ENCODE data around the gene INSC. TPM values are rescaled to one million over a fixed set of nuclear protein-coding genes. Genes with fewer than 3 reads are reported as not detected.

The INSC gene
- total RNA-seq, 1 experiment from 2014 or later: 0.17 TPM

- POLR2A ChIA-PET: no interaction called here
- DNase-seq (ENCODE audit: low read depth, low spot score) (peak; percentile 75), ATAC-seq (peak; percentile 88)
- Histone ChIP-seq H3K27ac (ENCODE audit: low read depth, low read length) (peak overlapping the region; percentile 36), H3K9me3 (ENCODE audit: control insufficient read depth in 1 of 2, insufficient read depth in 1 of 2, low read depth in 1 of 2, low read length in 2 of 2) (no peaks in the 10 kb centered on the region), H3K27me3 (ENCODE audit: insufficient read depth, low read length) (no peaks in the 10 kb centered on the region), H3K9ac (ENCODE audit: low read length) (peak overlapping the region; percentile 15; the same call in 1 of the 2 replicates), H3K9me2 (ENCODE audit: insufficient read depth) (no peaks in the 10 kb centered on the region), H4K20me1 (ENCODE audit: insufficient read depth) (no peaks in the 10 kb centered on the region), H3K36me3 (ENCODE audit: control insufficient read depth in 1 of 2, insufficient read depth in 2 of 2, low read length in 2 of 2) (no peaks in the 10 kb centered on the region), H3K4me2 (ENCODE audit: low read length) (peak overlapping the region; percentile 81), H3K4me1 (ENCODE audit: control insufficient read depth in 1 of 2, insufficient read depth in 2 of 2, low read length in 2 of 2) (peaks cover 22 to 37% of the 10 kb centered on the region in 2 experiments), H3K79me2 (ENCODE audit: insufficient read depth, low read length) (no peaks in the 10 kb centered on the region), H2AFZ (ENCODE audit: low read depth, low read length, poor library complexity, severe bottlenecking) (no peak overlapping the region), H3K4me3 (replicated peaks in 1 of 2; ENCODE audit: low read depth in 1 of 2, low read length in 2 of 2) (peak overlapping the region; percentile 16 to 45)
- no TSS peak for BruUV-seq (replicated peaks)
- RAD21 ChIA-PET (ENCODE audit: low non-redundant PET in 1 of 2, low total read pairs in 2 of 2, uncharacterized antibody in 2 of 2, unreplicated experiment in 2 of 2): no interaction called here
- CTCF ChIA-PET: interaction anchor here (0.8 to 2.9 kb wide), 7 partner anchors 9 to 317 kb away, joined by 3 to 15 read pairs (median 5); no protein-coding TSS in a partner anchor
- intact Hi-C loops (cut with micrococcal nuclease): no loop called here
- TF ChIP-seq EZH2 (IDR thresholded peaks at IDR 0.05): no peak
- TF ChIP-seq REST (IDR thresholded peaks at IDR 0.05; ENCODE audit: low read depth): no peak
- peak; percentile 91 for TF ChIP-seq EGR1 (IDR thresholded peaks at IDR 0.05; ENCODE audit: low read depth)
- peak; percentile 78 for TF ChIP-seq SP1 (IDR thresholded peaks at IDR 0.05; ENCODE audit: low read depth)
- TF ChIP-seq ZNF274 (IDR thresholded peaks at IDR 0.05; ENCODE audit: low read depth, low read length): no peak
- no peak for TF ChIP-seq SIN3A (IDR thresholded peaks at IDR 0.05; ENCODE audit: low read depth)
- peak; percentile 51 for TF ChIP-seq POLR2AphosphoS5 (IDR thresholded peaks at IDR 0.05; ENCODE audit: low read depth, low read length)
- no peak for TF ChIP-seq ZFX (IDR thresholded peaks at IDR 0.05)
- no peak for TF ChIP-seq POLR2A (IDR thresholded peaks at IDR 0.05; ENCODE audit: borderline replicate concordance, extremely low read depth, insufficient read depth, insufficient read length)
- no peak for TF ChIP-seq ATF3 (IDR thresholded peaks at IDR 0.05)
- peak; percentile 35 for TF ChIP-seq CEBPB (IDR thresholded peaks at IDR 0.05; ENCODE audit: low read depth)
- no peak for TF ChIP-seq RAD21 (IDR thresholded peaks at IDR 0.05; ENCODE audit: low read depth)
- TF ChIP-seq TCF7L2 (IDR thresholded peaks at IDR 0.05; ENCODE audit: borderline replicate concordance, extremely low read depth, insufficient read depth, insufficient read length): peak; percentile 90
- peak; percentile 64; the same call in 1 of the 2 replicates for TF ChIP-seq MAX (IDR thresholded peaks at IDR 0.05)
- no peak for TF ChIP-seq ELF1 (IDR thresholded peaks at IDR 0.05; ENCODE audit: borderline replicate concordance, low read depth)
- peak; percentile 71; the same call in 1 of the 2 replicates for TF ChIP-seq SRF (IDR thresholded peaks at IDR 0.05; ENCODE audit: low read depth)
- peak; percentile 98 for TF ChIP-seq FOSL1 (IDR thresholded peaks at IDR 0.05; ENCODE audit: low read depth)
- TF ChIP-seq YY1 (IDR thresholded peaks at IDR 0.05; ENCODE audit: extremely low read depth, insufficient replicate concordance, low read depth, low read length): peak; percentile 12
- peak; percentile 67 for TF ChIP-seq ZBTB33 (IDR thresholded peaks at IDR 0.05; ENCODE audit: extremely low read depth, insufficient replicate concordance, low read length)
Observed at GRCh38 chr11:15106201-15106965, 8.3 kb upstream of the INSC start.

Data from HCT116 (cell line).